Hematopoietic multipotent progenitor cell treated with erythropoietin and hydrocortisone succinate and interleukin-3 and kit ligand, for 8 days (in vitro differentiated cells): ENCODE results near the gene GKN2.
"Not testable (repeated sequence)": the region's sequence is repeated elsewhere in the genome, so short reads cannot be mapped to it uniquely, and the experiment has no call there.

Experiments
- DNase-seq: peaks from one replicate; pipeline ENCODE4 v3.0.0-alpha.2; 2015

GKN2 gene

DNA sequence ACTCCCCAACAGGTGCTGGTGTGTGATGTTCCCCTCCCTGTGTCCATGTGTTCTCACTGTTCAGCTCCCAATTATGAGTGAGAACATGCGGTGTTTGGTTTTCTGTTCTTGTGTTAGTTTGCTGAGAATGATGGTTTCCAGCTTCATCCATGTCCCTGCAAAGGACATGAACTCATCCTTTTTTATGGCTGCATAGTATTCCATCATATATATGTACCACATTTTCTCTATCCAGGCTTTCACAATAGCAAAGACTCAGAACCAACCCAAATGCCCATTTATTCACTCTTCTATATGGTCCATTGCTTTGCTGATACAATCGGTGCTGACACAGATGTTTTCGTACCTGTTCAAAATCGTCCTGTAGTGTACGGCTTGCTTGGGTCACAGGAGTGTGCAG, 2.7 kb upstream of the GKN2 start:
- DNase-seq = not testable (repeated sequence)

DNA sequence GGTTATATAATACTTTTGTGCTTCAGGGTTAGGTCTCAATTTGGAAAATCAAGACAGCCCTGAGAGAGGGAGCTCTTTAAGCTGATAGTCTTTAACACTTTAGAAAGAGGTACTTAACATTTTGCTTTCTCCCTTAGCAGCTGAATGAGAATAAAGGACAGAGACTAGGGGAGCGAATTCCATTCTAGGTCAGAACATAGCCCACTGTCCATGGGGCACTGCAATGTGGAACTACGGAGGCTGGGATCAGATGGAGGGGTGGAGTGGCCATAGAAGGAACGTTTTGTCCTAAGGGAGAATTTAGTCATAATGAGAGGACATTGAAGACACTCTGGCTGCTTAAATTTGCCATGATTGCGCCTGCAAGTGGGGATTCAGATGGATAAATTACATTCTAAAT, 794 bp downstream of the GKN2 start:
- DNase-seq = no peak

DNA sequence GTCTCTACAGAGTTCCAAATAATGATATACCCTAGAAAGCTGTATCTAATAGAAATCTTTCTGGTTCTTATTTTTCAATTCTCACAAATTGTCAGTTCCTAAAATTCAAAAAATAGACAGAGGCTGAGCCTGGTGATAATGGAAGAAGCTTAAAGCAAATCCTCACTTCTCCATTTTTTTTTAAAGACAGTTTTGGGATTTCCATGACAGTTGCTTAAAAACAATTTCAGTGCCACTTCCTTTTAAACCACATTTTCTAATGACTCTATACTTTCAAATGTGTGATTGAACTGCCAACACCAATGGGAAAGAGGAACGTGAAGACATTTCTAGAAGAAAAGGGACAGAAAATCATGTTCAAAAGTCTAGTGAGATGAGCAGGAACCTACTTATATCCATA, 4.0 kb downstream of the GKN2 start:
- no peak for DNase-seq

GRCh38 chr2:68946117-68946516, 6.6 kb downstream of the GKN2 start:
- no peak for DNase-seq

GRCh38 chr2:68943581-68944568, 8.8 kb downstream of the GKN2 start:
- DNase-seq = peak; percentile 69

- DNase-seq = no peak
These were observed 9.9 kb downstream of the GKN2 start for GRCh38 chr2:68942827-68943226.

DNA sequence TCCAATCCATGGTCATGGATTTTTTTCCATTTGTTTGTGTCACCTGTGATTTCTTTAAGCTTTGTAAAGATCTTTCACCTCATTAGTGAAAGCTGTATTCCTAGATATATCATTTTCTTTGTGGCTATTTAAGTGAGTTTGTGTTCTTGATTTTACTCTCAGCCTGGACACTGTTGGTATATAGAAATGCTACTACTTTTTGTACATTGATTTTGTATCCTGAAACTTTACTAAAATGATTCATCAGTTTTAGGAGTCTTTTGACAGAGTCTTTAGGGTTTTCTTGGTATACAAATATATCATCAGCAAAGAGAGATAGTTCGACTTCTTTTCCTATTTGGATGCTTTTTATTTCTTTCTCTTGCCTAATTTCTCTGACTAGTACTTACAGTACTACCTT, 12.3 kb downstream of the GKN2 start:
- no peak for DNase-seq

DNA sequence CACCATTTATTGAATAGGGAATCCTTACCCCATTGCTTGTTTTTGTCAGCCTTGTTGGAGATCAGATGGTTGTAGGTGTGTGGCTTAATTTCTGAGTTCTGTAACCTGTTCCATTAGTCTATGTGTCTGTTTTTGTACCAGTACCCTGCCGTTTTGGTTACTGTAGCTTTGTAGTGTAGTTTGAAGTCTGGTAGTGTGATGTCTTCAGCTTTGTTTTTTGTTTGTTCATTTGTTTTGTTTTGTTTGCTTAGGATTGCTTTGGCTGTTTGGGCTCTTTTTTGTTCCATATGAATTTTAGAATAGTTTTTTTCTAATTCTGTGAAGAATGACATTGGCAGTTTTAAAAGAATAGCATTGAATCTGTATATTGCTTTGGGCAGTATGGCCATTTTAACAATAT, 12.7 kb downstream of the GKN2 start:
- no peak for DNase-seq

GRCh38 chr2:68938938-68939337, 13.8 kb downstream of the GKN2 start:
- DNase-seq = no peak

- no peak for DNase-seq
These were observed 15.2 kb downstream of the GKN2 start for GRCh38 chr2:68937346-68938055.

DNA sequence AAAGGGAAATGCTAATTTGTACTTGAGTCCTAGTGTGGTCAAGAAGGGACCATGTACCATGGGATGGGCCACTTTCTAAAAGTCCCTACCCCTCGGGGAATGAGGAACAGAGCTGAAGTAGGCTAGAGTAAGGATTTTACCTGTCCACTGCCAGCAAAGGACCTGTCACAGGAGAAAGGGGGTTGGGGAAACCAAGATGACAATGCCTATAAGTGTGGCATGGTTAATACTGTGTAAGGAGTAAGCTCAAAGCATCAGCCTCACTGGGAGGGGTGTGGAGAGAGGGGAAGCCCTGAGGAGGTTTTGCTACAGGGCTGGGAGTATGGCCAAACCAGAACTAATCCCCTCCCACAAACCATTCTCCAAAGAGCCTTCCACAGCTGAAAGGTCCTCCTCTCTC, 15.8 kb downstream of the GKN2 start:
- no peak for DNase-seq

DNA sequence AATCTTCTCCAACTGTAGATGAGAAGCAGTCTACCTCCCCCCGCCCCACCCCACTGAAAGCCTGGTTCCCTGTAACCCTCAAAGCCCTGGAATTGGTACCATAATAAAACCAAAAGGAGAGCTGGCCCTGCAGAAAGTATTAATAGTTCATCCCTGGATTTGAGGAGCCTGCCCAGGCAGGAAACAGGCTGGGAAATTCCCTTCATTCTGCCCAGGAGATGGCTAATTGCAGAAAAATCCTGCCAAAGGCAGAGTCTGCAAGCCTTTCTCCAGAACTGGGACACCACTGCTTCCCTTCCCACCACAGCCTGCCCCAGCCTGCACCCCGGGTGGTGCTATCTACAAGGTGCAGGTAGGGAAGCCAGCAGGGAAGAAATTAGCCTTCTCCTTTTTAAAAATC, 16.3 kb downstream of the GKN2 start:
- DNase-seq = no peak

DNA sequence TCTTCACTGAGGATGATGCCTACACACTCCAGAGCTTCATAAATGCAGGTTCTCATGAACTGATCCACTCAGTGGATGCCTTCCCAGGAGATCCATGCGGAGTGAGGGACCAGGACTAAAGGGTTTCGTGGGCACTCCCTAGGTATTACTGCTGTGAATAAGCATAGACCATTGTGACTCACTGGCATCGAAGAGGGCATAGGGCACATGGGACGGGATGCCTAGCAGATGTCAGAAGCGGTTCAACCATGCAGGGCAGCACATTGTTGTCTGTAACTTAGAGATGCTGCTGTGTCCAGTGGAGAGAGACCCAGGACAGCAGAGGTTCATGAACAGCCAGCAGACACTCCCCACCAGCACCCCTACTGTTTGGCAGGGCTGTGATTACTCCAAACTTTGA, 17.2 kb downstream of the GKN2 start:
- DNase-seq = no peak

GRCh38 chr2:68934021-68934420, 18.7 kb downstream of the GKN2 start:
- DNase-seq = no peak

GRCh38 chr2:68932402-68932801, 20.3 kb downstream of the GKN2 start:
- no peak for DNase-seq

DNA sequence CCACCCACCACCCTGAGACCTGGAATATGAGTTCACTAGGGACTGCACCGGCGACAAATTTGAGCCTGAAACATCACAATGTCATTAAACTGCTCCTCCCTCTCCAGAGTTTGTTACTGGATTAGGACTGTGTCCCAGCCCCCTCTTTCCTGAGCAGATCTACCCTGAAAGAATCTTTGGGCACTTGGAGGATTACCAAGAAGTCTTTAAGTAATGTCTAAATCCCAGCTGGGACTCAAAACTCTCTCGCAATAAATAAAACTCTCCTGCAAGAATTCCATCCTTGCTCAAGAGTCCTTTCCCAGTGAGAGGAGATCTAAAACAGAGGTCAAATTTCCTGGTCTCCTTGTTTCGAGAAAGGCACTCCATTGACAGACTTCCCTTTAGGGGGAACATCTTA, 20.9 kb downstream of the GKN2 start:
- no peak for DNase-seq

DNA sequence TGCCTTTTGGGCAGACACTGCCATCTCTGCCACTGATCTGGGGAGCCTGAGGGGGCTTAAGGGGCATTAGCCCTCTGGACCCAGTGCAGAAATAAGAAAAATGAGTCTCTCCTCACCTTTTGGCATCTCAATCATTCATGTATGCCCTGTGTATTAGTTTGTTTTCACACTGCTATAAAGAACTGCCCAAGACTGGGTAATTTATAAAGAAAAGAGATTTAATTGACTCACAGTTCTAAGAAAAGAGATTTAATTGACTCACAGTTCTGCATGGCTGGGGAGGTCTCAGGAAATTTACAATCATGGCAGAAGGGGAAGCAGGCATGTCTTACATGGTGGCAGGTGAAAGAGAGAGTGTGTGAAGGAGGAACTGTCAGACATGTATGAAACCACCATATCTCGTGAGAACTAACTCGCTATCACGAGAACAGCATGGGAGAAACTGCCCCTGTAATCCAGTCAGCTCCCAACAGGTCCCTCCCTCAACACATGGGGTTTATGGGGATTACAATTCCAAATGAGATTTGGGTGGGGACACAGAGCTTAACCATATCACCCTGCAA, 21.5 kb downstream of the GKN2 start:
- DNase-seq = no peak

DNA sequence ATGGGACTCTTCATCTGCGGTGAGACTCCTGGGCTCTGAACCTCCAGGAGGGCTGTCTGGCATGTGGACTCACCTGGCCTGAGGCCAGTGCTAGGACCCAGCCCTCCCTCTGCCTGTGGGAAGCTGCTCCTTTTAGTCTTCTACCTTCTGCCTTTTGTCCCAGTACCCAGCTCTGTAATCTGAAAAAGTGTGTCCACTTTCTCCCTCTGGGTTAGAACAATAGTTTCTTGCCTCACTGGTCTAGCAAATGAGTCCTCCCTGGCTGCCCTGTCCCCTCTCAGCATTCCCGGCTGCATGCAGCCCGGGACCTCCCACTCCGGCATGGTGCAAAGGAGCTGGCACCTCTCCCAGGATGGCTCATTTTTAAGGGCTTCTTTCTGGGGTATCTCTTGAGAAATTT, 25.9 kb downstream of the GKN2 start:
- DNase-seq = no peak

GRCh38 chr2:68925295-68925896, 27.3 kb downstream of the GKN2 start:
- peak; percentile 70 for DNase-seq

- no peak for DNase-seq
These were observed 31.0 kb downstream of the GKN2 start for GRCh38 chr2:68921646-68922045.

GRCh38 chr2:68920481-68921170, 32.1 kb downstream of the GKN2 start:
- DNase-seq = no peak

- DNase-seq = no peak
These were observed 34.2 kb downstream of the GKN2 start for GRCh38 chr2:68918497-68918896.
